ENCODE results near the gene MPZL1.

The MPZL1 gene

GRCh38 chr1:167701510-167701909 is 20.3 kb upstream of the MPZL1 start:
- no peaks in the 10 kb centered on the region for H3K36me3 ChIP-seq
- no peaks in the 10 kb centered on the region for H3K9me3 ChIP-seq
- no peak for DNase-seq
- H3K4me1 ChIP-seq = no peaks in the 10 kb centered on the region
- TF ChIP-seq CTCF (IDR thresholded peaks at IDR 0.05; ENCODE audit: low read depth, low read length) = no peak
- no peaks in the 10 kb centered on the region for H3K27me3 ChIP-seq
- H3K4me3 ChIP-seq (ENCODE audit: low read depth, low read length) = no peak overlapping the region

- no peak for TF ChIP-seq CTCF (IDR thresholded peaks at IDR 0.05; ENCODE audit: low read depth, low read length)
- no peak overlapping the region for H3K4me3 ChIP-seq (ENCODE audit: low read depth, low read length)
- no peaks in the 10 kb centered on the region for H3K4me1 ChIP-seq
- no peaks in the 10 kb centered on the region for H3K9me3 ChIP-seq
- no peaks in the 10 kb centered on the region for H3K36me3 ChIP-seq
- DNase-seq = no peak
- H3K27me3 ChIP-seq = no peaks in the 10 kb centered on the region
These were observed 18.2 kb upstream of the MPZL1 start for GRCh38 chr1:167703557-167703956.

GRCh38 chr1:167704715-167705114 is 17.1 kb upstream of the MPZL1 start:
- DNase-seq = no peak
- H3K36me3 ChIP-seq = no peaks in the 10 kb centered on the region
- no peaks in the 10 kb centered on the region for H3K4me1 ChIP-seq
- H3K27me3 ChIP-seq = no peaks in the 10 kb centered on the region
- no peaks in the 10 kb centered on the region for H3K9me3 ChIP-seq
- H3K4me3 ChIP-seq (ENCODE audit: low read depth, low read length) = no peak overlapping the region
- TF ChIP-seq CTCF (IDR thresholded peaks at IDR 0.05; ENCODE audit: low read depth, low read length) = no peak

GRCh38 chr1:167705250-167705649 is 16.5 kb upstream of the MPZL1 start:
- Histone ChIP-seq H3K27me3 (no peaks in the 10 kb centered on the region), H3K4me1 (no peaks in the 10 kb centered on the region), H3K4me3 (ENCODE audit: low read depth, low read length) (no peak overlapping the region), H3K9me3 (no peaks in the 10 kb centered on the region), H3K36me3 (no peaks in the 10 kb centered on the region)
- no peak for TF ChIP-seq CTCF (IDR thresholded peaks at IDR 0.05; ENCODE audit: low read depth, low read length)
- DNase-seq = no peak

GRCh38 chr1:167706363-167706762 is 15.4 kb upstream of the MPZL1 start:
- no peaks in the 10 kb centered on the region for H3K9me3 ChIP-seq
- no peaks in the 10 kb centered on the region for H3K36me3 ChIP-seq
- TF ChIP-seq CTCF (IDR thresholded peaks at IDR 0.05; ENCODE audit: low read depth, low read length) = no peak
- no peaks in the 10 kb centered on the region for H3K4me1 ChIP-seq
- H3K27me3 ChIP-seq = no peaks in the 10 kb centered on the region
- DNase-seq = no peak
- H3K4me3 ChIP-seq (ENCODE audit: low read depth, low read length) = no peak overlapping the region

GRCh38 chr1:167706931-167707877 is 14.6 kb upstream of the MPZL1 start:
- Histone ChIP-seq H3K9me3 (no peaks in the 10 kb centered on the region), H3K4me1 (no peaks in the 10 kb centered on the region), H3K27me3 (no peaks in the 10 kb centered on the region), H3K36me3 (no peaks in the 10 kb centered on the region), H3K4me3 (ENCODE audit: low read depth, low read length) (no peak overlapping the region)
- no peak for TF ChIP-seq CTCF (IDR thresholded peaks at IDR 0.05; ENCODE audit: low read depth, low read length)
- DNase-seq = no peak
